ENCODE results near the gene ANKS1A.
"Not testable (repeated sequence)": the region's sequence is repeated elsewhere in the genome, so short reads cannot be mapped to it uniquely, and the experiment has no call there.

Gene ANKS1A

GRCh38 chr6:35138191-35138590 is 249.1 kb downstream of the ANKS1A start:
- DNase-seq = not testable (repeated sequence)

GRCh38 chr6:35139470-35139869 is 250.4 kb downstream of the ANKS1A start:
- no peak for DNase-seq

- DNase-seq = peak; percentile 9
These were observed 251.0 kb downstream of the ANKS1A start for GRCh38 chr6:35139924-35140638.

GRCh38 chr6:35140639-35141006 is 251.6 kb downstream of the ANKS1A start:
- no peak for DNase-seq

Measured in effector CD8-positive, alpha-beta T cell (primary cell).